Neutrophil (primary cell): ENCODE results near the gene OTUD3.

Experiments used
- H3K27ac ChIP-seq: fragments of 200-600 bp; sonication (generic); 2 replicates; pipeline ENCODE4 v1.5.1; 2016; ENCODE audit warnings: mild to moderate bottlenecking, moderate library complexity
- H3K27me3 ChIP-seq: fragments of 200-600 bp; sonication (generic); 2 replicates; pipeline ENCODE4 v1.6.0; 2016; ENCODE audit warnings: mild to moderate bottlenecking
- H3K36me3 ChIP-seq: fragments of 200-600 bp; sonication (generic); 2 replicates; pipeline ENCODE4 v1.5.1; 2017
- H3K4me1 ChIP-seq, 2 experiments: fragments of 200-600 bp in 1 of 2; sonication (generic) in 1 of 2; 1 replicate in 1 of 2; 2 replicates in 1 of 2; pipeline versions ENCODE4 v1.5.1 to v1.6.1; 2013 to 2016; ENCODE audit warnings: low read depth in 1 of 2, low read length in 1 of 2, mild to moderate bottlenecking in 1 of 2, moderate library complexity in 1 of 2; ENCODE audit not compliant: control insufficient read depth in 1 of 2, insufficient read depth in 1 of 2
- H3K4me3 ChIP-seq, 2 experiments: fragments of 200-600 bp in 1 of 2; sonication (generic) in 1 of 2; 1 replicate in 1 of 2; 2 replicates in 1 of 2; pipeline ENCODE4 v1.5.1; 2013 to 2016; ENCODE audit warnings: low read depth in 1 of 2, low read length in 1 of 2, mild to moderate bottlenecking in 1 of 2, moderate library complexity in 1 of 2
- H3K9me3 ChIP-seq: fragments of 200-600 bp; sonication (generic); 2 replicates; pipeline ENCODE4 v1.5.1; 2016
- CTCF ChIP-seq: fragments of 200-600 bp; sonication (generic); IDR thresholded peaks from 2 replicates; pipeline ENCODE4 v1.5.1; 2016; ENCODE audit warnings: antibody characterized with exemption

The OTUD3 gene

GRCh38 chr1:19858893-19859292 lies 23.3 kb upstream of the OTUD3 start:
- peaks cover 34% of the 10 kb centered on the region for H3K27me3 ChIP-seq
- no peak overlapping the region for H3K27ac ChIP-seq
- H3K36me3 ChIP-seq, result no peaks in the 10 kb centered on the region

GRCh38 chr1:19859876-19860275 lies 22.3 kb upstream of the OTUD3 start:
- Histone ChIP-seq H3K4me3 (no peak overlapping the region), H3K27me3 (peaks cover 30% of the 10 kb centered on the region), H3K9me3 (no peaks in the 10 kb centered on the region), H3K4me1 (no peaks in the 10 kb centered on the region), H3K27ac (no peak overlapping the region), H3K36me3 (no peaks in the 10 kb centered on the region)
- TF ChIP-seq CTCF, result no peak

More at GRCh38 chr1:19858893-19859292, 23.3 kb upstream of the OTUD3 start:
- no peak for TF ChIP-seq CTCF
- no peaks in the 10 kb centered on the region for H3K4me1 ChIP-seq
- H3K4me3 ChIP-seq, result no peak overlapping the region
- H3K9me3 ChIP-seq, result no peaks in the 10 kb centered on the region

- H3K27ac ChIP-seq, result no peak overlapping the region
- no peaks in the 10 kb centered on the region for H3K36me3 ChIP-seq
- H3K4me1 ChIP-seq, result no peaks in the 10 kb centered on the region
- TF ChIP-seq CTCF, result no peak
- H3K9me3 ChIP-seq, result no peaks in the 10 kb centered on the region
- peaks cover 30% of the 10 kb centered on the region for H3K27me3 ChIP-seq
- no peak overlapping the region for H3K4me3 ChIP-seq
These were observed 21.8 kb upstream of the OTUD3 start for GRCh38 chr1:19860418-19860817.

- Histone ChIP-seq H3K27me3 (peaks cover 36% of the 10 kb centered on the region), H3K27ac (no peak overlapping the region), H3K36me3 (no peaks in the 10 kb centered on the region), H3K4me3 (no peak overlapping the region), H3K9me3 (no peaks in the 10 kb centered on the region), H3K4me1 (no peaks in the 10 kb centered on the region)
- TF ChIP-seq CTCF, result no peak
These were observed 21.2 kb upstream of the OTUD3 start for GRCh38 chr1:19861034-19861433.

GRCh38 chr1:19861842-19862530 lies 20.2 kb upstream of the OTUD3 start:
- TF ChIP-seq CTCF, result no peak
- Histone ChIP-seq H3K27me3 (peaks cover 44% of the 10 kb centered on the region), H3K4me3 (no peak overlapping the region), H3K36me3 (no peaks in the 10 kb centered on the region), H3K4me1 (no peaks in the 10 kb centered on the region), H3K9me3 (no peaks in the 10 kb centered on the region), H3K27ac (no peak overlapping the region)
